GM21619 (cell line): ENCODE measurements around the gene DDN.

Experiments
- ATAC-seq: cut with Tn5 transposase; IDR thresholded peaks from one replicate; pipeline ENCODE4 v1.9.1; 2021; ENCODE audit not compliant: unreplicated experiment

Gene DDN

DNA sequence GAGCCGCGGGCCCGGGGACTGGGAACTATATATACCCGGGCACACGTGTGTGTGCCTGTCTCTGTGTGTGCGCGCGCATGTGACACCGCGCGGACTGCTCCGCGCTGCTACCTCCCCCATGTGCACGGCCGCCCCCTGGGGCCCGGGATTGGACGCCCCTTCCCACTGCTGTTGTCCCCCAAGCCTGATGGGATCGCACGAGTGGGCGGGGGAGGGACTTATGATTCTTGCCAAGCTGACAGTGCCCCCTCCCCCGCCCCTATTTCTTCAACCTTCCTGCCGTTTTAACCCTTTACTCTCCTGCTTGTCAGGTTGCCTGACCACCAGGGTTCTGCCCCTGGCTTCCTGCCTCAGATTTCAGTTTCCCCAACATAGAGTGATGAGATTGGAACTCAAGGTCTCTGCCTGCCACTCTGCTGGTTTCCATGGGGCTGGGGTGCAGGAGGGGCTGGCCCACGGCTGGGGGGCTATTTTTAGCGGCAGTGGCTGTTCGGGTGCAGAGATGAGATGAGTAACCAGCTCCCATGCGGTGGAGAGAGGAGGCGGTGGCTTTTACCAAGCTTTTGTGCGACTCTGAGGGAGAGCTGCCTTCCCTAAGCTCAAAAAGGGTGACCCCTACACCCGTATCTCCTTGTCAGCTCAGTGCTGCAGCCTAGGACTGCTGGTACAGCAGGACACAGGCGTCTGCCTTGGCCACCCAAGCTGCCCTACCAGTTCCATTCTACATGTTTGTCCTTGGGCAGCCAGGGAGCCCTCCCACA is at the start of gene DDN:
DDN (minus strand) TSS at position 5 of the 761 bp plus-strand sequence. CDS start 88 bp downstream, outside the sequence.
- no peak for ATAC-seq

DNA sequence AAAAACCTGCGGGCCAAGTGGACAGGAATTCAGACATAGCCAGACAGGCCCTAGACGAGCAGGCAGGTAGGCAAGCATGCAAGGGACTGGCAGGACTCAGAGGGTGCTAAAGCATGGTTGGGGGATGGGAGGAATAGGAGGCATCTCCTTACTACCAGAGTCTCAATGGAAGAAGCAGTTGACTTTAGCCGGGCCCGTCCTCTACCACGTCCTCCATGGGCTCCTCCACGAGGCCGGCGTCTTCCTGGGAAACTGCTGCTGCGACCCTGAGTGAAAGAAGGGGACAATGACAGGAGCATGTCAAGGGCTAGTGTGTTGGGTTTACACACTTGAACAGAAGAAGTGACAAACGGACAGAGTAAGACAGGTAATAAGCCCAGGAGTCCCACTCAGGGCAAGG is 49.8 kb upstream of the DDN start:
- no peak for ATAC-seq

DNA sequence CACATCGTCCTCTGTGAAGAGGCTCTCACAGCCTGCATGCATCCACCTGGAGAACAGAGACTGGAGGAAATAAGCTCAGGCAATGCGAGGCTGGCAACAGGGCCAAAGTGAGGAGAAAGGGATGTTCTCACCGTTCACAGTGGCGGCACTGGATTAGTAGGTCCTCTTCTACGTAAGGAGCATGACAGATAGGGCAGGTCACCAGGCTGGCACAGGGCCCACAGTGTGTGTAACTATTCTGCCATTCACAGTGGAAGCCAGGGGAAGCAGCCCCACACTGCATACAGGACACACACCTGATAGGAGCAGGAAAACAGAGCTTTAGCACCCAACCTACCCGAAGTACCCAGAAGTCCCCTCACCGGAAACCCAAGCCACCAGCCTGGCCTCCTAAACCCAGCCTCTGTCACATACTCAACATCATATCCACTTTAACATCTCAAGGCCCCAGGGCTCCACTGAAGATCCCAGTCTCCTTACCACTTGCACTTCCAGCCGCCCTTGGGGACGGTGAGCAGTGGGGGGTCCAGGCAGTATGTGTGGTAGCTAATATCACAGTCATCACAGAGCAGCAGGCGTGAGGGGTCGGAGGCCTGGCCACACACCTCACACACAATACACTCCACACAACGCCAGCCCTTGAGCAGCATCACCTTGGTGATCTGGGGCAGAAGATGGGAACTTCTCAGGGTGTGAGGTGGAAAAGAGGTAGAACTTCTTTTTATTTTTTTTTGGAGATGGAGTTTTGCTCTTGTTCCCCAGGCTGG is 47.1 kb upstream of the DDN start:
- no peak for ATAC-seq

DNA sequence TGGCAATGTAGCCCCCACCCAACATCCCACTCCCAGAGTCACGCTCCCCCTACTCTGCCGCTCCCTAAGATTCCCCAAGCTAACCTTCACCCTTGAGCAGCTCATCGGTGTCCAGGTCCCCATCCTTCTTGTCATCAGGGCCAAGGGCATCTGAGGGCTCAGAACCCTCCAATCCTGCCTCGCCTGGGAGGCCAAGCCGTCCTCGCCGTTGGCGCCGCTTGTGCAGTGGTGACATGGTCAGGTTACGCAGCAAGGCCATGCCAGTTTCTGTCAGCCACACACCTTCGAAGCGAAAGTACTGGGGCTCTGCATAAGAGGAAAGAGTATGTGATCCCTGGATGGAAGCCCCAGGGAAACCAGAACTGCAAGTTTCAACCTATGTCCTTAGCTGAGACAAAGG is 45.5 kb upstream of the DDN start:
- ATAC-seq: no peak

DNA sequence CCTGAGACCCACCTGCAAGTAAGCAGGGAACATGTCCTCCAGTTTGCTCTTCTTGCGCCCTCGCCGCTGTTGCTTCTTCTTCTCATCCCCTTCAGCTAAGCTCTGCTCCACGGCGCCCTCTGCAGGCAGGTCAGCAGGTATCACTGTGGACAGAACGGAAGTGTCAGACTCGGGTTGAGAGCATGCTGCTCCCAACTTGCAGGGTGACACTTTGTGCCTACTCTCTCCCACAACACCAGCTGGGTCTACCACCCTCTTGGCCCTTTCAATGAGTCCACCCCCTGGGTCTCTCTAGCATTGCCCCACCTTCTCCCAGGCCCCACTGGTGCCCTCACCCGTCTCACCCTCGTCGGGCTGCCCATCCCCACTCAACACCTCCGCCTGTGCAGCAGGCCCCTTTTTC is 44.7 kb upstream of the DDN start:
- ATAC-seq: no peak

DNA sequence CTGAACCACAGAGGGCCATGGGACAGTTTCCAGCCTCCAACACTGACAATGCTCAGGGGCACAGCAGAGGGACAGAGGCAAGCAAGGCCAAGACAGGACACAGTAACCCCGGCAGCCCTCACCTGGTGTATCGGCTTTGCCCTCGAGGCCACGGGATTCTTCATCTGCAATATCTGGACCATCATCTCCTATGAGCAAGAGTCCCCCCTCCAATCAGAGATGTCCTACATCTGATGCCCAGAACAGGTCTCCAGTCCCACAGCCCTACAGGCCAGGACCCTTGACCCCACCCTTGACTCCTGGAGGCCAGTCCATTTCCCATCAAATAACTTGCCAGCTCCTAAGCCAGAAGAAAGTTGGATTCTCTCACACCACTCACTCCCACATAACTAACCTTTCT is 44.1 kb upstream of the DDN start:
- no peak for ATAC-seq

DNA sequence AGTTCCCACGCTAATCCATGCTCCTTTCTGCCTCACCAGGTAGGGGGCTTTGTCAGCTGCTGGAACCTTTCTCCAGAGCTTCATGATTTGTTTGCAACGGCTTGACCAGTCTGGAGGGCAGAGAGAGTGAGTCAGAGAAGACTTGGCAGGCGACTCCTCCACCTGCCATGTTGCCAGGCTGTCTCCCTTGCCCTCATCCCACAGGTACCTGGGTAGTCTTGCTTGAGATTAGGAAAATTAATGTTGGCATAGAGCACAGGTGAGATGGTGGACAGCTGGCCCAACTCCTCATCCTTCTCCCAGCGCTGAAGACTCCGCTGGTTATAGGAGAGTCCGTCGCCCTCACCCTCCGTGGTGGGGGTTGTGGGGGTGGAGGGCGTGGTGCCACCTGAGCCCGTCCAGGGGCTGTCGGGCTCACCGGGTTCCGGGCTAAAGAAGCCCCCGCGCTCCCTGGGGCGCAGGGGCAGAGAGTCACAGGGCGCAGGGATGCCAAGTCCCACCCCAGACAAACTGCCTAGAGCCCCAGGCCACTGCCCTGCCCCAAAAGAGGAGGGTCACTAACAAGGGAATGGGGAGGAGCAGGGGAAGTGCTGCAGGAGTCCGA is 42.8 kb upstream of the DDN start:
- no peak for ATAC-seq

DNA sequence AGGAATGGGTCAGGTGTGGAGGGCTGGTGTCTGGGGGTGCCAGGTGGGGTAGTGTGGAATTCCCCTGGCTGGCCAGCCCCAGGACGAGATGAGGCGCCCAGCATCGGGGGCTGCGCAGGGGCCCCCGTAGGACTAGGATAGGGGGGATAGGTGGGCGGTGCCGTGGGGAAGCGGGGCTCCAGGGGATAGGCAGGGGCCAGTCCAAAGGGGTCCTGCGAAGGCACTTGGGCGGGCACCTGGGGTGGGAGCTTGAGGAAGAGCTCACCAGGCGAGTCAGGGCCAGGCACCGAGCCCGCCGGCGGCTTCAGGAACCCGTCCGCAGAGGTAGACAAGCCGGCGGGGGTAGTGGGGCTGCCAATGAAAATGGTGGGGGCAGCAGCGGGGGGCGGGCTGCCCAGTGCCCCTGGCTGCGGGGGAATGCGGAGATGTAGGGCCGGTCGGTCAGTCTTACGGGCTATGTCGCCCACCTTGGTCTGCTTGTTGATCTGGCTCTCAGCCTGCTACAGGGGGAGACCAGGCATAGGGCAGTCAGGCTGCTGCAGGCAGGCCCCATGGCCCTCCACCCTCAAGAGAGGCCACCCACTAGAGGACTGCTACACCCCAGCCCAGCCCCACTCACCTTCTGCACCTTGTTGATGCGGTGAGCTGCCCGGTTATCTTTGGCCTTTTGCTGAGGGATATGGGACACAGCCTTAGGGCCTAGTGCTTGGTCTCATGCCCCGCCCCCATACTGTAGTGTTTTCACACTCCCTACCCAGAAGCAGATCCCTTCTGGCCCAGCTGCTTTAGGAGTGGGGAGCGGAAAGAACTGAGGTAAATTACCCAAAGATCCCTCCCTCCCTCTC is 42.1 kb upstream of the DDN start:
- no peak for ATAC-seq

DNA sequence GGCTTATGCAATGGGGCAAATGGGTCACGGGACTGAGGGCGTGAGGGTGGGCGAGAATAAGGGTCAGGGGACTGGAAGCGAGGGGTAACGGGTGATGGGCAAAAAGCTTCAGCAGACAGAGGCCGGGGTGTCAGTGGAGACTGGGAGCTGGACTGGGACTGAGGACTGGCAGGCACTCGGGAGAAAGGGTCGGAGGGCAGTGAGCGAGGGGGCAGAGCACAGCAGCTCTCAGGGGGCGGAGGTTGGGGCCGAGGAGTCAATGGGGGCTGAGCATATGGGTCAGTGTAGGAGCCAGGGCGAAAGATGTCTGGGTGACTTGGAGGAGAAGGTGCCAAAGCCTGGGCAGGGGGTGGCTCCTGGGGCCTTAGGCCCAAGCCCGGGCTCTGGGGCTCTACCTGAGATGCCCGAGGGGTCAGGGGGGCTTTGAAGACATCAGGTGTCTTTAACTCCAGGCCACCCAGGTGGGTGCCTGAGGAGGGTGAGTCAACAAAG is 41.2 kb upstream of the DDN start:
- no peak for ATAC-seq

DNA sequence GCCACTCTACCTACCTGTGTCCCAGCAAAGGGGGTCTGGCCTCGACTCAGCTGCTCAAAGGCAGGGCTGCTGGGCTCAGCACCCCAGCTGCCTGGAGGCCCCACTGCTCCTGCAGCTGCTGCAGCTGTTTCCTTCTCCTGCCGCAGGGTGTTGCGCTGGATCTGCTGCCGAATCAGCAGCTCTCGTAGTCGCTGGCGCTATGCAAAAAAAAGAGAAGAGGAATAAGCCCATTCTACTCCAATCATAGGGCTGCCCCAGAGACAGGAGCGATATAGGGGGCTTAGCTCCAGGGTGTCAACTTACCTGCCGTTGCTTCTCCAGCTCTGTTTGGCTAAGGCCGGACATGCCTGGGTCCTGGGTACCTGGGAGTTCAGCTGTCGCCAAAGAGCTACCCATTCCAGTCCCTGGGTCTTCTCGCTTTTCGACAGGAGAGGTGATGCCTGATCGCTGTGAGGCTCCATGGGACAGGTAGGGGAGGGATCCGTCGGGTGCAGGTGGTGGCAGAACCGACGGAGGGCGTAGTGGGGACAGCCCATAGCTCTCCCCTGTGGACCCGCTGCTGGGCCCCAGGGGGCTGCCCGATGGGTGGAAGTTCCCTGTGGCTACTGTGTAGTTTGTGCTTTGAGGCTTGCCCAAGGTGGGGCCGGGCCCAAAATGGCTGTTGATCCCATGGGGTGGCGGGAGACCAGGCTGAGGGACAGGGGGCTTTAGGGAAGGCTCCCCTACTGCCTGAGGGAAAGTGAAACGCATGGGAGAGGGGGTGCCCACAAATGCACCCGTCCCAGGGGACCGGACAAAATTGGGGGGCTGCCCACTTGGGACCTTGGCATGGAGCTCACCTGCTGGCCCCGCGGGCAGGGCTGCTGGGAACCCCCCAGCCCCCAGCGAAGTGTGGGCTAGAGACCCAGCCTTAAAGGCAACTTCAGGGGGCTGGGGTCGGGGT is 40.5 kb upstream of the DDN start:
- ATAC-seq: no peak

DNA sequence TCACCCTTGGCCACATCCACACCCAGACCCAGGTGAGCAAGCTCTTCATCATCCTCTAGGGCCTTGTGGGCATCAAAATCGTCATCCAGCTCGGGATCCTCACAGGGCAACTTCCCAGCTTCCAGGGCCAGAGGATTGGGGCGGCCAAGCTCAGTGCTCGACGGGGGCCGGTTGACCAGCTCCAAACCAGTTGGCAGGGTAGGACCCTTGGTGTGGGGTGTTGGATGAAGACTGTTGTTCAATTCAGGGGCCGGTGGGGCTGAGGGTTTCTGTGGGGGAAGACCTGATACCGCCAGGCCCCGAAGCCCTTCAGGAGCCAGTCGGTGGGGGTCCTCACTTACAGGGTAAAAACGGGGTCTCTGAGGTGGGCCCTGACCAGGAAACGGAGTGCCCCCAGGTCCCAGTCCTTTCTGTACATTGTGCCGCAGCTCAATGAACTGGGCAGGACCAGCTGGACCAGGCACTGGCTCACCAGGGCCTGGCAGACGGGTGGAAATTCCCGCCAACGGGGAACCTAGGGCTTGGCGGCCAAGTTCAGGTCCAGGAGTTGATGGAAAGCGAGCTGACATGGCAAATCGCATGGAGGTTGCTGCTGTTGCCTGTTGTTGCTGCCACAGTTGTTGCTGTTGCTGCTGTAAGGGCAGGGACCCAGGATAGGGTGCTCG is 39.2 kb upstream of the DDN start:
- no peak for ATAC-seq

DNA sequence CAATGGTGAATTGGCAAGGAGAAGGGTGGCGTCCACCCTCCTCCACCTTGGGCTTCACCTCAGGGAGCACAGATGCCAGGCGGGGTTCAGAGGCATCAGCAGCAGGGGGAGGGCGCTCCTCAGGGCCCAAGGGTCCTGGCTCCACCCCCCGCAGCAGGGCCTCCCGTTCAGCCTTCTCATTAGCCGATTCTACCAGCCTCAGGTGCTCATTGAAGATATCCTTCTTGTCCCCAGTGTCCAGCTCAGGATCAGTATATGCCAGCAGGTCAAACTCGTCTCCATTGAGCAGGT is 38.7 kb upstream of the DDN start:
- no peak for ATAC-seq

DNA sequence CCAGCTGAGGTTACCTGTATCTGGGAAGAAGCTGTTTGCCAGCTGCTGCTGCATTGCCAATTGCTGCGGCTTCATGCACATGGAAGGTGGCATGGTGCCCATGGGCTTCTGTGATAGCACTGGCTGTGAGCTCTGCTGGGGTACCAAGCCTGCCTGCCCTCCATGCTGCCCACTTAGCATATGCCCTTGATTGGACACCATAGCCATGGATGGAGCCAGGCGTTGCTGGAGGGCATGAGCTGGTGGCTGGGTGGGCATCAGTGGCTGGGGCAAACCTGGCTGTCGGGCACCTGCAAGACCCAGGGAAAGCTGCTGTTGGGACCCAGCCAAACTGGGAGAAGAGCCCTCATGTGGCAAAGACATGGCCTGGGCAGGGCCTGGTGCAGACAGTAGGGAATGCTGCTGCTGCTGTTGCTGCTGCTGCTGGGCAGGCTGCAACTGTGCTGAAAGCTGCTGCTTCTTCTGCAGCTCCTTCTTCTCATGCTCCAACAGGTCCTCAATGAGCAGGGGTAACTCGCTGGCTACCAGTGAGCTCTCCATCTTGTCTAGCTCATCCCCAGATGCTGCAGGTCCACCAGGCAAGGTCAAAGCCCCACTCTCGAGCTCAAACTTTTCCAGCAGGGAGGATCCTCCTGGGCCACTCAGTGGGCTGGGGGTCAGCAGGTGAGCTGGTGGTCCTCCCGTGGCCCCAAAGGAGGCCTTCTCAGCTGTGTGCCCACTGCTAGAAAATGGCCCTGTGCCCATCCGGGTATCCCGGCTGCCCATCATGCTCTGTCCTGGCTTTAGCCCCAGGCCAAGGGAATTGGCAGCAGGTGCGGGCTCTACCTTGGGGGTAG is 38.2 kb upstream of the DDN start:
- no peak for ATAC-seq

DNA sequence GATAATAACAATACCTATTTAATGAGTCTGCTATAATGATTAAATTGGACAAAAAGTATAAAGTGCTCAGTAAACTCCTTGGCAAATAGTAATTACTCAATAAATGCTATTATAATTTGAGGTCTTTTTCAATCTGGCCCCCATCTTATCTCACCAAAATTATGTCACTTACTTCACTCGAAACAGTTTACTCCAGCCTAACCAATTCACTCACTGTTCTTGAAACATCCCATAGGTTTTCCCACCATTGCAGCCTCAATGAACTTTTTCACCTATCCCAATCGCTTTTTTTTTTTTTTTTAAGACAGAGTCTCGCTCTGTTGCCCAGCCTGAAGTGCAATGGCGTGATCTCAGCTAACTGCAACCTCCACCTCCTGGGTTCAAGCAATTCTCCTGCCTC is 36.9 kb upstream of the DDN start:
- ATAC-seq: no peak

DNA sequence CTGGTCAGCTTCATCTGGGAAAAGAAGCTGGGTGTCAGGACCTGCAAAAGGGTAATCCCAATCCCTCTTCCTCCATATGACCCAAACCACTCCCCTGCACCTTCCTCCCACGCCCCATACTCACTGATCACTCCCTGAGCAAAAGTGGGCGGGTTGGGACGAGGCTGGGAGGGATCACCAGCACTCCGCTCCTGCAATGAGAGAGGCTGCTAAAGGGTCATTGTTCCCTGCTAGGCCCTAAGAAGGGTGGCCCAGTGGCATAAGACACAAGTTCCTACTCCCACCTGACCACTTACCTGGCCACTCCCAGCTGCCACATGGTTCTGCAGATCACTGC is 35.1 kb upstream of the DDN start:
- no peak for ATAC-seq

DNA sequence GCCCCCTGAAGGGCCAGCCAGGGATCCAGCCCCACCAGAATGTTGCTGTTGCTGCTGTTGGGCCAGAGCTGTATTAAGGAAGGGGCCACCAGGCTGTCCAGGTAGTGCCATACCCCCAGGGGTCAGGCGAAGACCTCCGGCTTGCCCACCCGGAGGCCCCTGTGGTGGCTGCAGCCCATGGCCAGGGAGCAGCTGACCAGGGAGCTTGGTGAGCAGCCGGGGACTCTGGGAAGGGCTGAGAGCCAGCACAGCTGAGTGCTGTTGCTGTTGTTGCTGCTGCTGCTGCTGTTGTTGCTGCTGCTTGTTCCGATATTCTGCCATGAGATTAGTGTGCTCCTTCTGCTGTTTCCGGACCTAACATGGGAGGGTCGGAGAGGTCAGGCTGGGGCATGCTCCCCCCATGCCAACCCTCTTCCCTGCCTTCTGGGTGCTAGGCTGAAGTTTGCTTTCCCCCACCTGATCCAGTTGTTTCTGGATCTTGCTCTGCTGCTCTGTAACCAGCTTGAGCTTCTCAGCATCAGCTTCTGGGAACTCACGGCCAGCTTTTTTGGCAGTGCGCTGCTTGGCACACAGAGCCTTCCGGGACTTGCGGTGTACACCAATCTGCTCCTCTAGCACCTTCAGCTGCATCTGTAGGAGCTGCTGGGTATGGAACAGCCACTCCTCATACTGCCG is 34.6 kb upstream of the DDN start:
- no peak for ATAC-seq

DNA sequence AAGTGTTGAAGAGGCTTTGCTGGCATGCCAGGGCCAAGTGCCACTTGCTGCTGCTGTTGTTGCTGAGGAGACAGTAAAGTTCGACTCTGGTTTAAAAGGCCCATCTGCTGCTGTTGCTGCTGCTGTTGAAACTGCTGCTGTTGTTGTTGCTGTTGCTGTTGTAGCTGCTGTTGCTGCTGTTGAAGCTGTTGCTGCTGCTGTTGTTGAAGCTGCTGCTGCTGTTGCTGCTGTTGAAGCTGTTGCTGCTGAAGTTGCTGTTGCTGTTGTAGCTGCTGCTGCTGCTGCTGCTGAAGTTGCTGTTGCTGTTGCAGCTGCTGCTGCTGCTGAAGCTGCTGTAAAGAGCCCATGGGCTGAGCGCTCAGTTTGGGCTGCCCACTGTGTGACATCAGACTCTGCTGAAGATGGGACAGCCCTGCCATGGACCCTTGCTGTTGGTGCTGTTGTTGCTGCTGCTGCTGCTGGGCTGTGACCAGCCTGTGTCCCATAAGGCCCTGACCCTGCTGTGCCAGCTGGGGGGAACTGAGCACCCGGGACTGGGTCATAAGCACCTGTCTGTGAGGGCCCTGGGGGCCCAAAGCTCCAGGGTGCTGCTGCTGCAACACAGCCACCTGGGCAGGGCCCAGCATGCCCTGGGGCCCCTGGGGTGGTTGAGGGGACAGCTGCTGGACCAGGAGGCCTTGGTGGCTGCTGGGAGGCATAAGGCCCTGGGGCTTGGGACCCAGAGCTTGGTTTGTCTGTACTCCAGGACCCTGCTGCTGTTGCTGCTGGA is 33.7 kb upstream of the DDN start:
- ATAC-seq: no peak

DNA sequence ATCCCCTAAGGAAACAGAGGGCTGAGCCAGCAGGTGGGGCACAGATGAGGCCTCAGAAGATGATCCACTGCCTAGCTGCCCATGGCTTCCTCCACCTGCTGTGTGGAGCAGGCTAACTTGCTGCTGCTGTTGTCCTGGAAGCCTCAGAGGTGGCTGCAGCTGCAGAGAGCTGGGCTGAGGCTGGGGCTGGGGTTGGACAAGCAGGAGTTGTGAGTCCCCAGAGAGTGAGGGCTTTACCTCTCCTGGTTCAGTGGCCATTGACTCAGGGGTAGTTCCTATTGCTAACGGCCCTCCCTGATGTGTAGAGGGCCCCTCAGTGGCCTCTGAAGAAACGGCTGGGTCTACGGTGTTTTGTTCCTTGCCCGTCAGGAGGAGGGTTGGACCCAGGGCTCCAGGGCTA is 33.1 kb upstream of the DDN start:
- no peak for ATAC-seq
